BJ (cell line): Measurements from ENCODE around the gene THOC5. TPM values are rescaled to one million over a fixed set of nuclear protein-coding genes. Genes with fewer than 3 reads are reported as not detected.

ENCODE experiments used
- CTCF ChIA-PET: fragments of 350-600 bp; formaldehyde crosslinking; extraction: SDS; loops from one replicate; lab custom pipeline; 2021; ENCODE audit warnings: antibody characterized with exemption, inconsistent platforms; lab: Yijun Ruan, JAX
- POLR2A ChIA-PET: fragments of 300-600 bp; sonication (Branson Sonifier 250); formaldehyde crosslinking; extraction: SDS; loops from one replicate; lab custom pipeline; 2021; ENCODE audit warnings: antibody characterized with exemption; lab: Charles Lee
- DNase-seq: peaks from one replicate; pipeline ENCODE4 v3.0.0-alpha.2; 2011; ENCODE audit warnings: low read depth
- H3K27me3 ChIP-seq: 2 replicates; pipeline ENCODE4 v1.6.0; 2011; ENCODE audit warnings: low read length; ENCODE audit not compliant: control insufficient read depth, insufficient read depth
- H3K36me3 ChIP-seq: 2 replicates; pipeline ENCODE4 v1.5.1; 2011; ENCODE audit warnings: low read length; ENCODE audit not compliant: control insufficient read depth, insufficient read depth
- H3K4me3 ChIP-seq: 2 replicates; pipeline ENCODE4 v1.5.1; 2011; ENCODE audit warnings: low read depth, mild to moderate bottlenecking, control low read depth, low read length
- polyA plus RNA-seq: library from polyadenylated mRNA; depleted of rRNA; stranded (reverse); fragments of >200 nt; gene quantifications from 2 replicates; pipeline ENCODE4 v1.2.3, GENCODE V29; 2011
- TF ChIP-seq, protein P1 (sequence below): IDR thresholded peaks from 2 replicates; pipeline ENCODE4 v1.5.1; 2011; ENCODE audit warnings: low read depth, mild to moderate bottlenecking, control low read depth, inconsistent platforms, low read length, moderate library complexity; ENCODE audit not compliant: insufficient read depth

Gene THOC5
- polyA plus RNA-seq, 1 experiment = 119 TPM

DNA sequence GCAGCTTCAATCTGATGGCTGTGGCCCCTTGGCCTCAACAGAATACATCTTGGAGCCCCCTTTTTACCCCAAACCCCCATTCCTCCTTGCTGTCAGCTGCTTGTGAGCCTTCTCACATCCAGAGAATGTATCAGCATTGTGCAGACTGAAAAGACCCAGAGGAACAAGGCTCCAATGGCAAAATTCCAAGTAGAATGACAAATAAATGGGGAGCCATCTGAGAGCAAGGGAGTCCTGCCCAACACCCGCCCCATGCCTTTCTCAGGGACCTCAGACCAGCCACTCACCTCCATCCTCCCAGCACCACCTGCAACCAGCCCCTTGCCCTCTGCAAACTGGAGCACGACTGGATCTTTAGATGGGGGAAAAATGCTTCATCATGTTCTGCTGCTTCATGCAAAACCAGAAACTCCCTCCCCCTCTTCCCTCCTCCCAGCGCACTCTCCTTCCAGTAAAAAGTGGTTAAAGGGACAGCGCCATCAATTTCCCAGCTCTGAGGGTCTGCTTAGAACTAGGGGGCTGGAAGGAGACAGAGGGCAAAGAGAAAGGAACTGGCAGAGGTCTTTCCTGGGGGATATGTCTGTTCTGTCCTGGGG lies 75.7 kb downstream of the THOC5 start:
- DNase-seq = no peak
- Histone ChIP-seq H3K4me3 (no peak overlapping the region), H3K27me3 (peaks cover 44% of the 10 kb centered on the region), H3K36me3 (no peaks in the 10 kb centered on the region)
- ChIA-PET POLR2A (no interaction called here), CTCF (no interaction called here)
- TF ChIP-seq, protein P1, sequence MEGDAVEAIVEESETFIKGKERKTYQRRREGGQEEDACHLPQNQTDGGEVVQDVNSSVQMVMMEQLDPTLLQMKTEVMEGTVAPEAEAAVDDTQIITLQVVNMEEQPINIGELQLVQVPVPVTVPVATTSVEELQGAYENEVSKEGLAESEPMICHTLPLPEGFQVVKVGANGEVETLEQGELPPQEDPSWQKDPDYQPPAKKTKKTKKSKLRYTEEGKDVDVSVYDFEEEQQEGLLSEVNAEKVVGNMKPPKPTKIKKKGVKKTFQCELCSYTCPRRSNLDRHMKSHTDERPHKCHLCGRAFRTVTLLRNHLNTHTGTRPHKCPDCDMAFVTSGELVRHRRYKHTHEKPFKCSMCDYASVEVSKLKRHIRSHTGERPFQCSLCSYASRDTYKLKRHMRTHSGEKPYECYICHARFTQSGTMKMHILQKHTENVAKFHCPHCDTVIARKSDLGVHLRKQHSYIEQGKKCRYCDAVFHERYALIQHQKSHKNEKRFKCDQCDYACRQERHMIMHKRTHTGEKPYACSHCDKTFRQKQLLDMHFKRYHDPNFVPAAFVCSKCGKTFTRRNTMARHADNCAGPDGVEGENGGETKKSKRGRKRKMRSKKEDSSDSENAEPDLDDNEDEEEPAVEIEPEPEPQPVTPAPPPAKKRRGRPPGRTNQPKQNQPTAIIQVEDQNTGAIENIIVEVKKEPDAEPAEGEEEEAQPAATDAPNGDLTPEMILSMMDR = no peak

DNA sequence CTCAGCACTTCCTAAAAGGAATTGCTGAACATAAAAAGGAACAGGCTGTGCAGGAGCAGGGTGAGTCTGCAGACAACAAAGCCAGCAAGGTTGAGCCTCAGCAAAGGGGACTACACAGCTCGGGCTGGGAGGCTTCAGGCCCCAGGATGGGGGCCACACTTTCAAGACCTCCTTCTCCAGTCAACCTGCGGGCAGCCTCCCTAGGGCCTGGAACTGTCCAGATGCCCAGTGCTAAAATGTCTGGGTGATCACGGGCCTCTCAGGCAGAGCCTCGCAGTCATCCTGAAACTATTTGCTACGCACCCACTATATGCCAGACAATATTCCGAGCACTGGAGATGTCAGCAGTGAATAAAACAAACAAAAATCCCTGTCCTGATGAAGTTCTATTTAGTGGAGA lies 77.4 kb downstream of the THOC5 start:
- no peak for DNase-seq
- peaks cover 33% of the 10 kb centered on the region for H3K27me3 ChIP-seq
- ChIA-PET CTCF (no interaction called here), POLR2A (no interaction called here)
- no peaks in the 10 kb centered on the region for H3K36me3 ChIP-seq
- no peak overlapping the region for H3K4me3 ChIP-seq
- TF ChIP-seq, protein P1 = no peak

DNA sequence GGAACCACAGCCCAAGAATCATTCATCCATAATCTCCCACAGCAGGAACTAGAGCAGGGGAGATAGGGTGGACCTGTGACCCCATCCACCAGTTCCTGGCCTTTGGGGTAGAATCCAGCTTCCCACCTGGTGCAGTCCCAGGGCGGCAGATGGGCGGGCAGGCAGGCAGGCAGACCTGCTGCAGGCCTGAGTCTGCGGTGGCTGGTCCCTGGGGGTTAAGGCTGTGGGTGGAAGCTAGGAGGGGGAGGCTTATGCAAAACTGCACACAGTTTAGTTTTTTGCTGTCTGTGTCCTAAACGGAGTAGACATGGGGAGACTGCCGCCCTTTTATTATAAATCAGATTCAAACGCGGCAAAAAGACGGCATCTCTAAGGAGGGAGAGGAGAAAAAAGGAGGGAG lies 78.0 kb downstream of the THOC5 start:
- H3K36me3 ChIP-seq = no peaks in the 10 kb centered on the region
- no peak overlapping the region for H3K4me3 ChIP-seq
- TF ChIP-seq, protein P1 = no peak
- no peak for DNase-seq
- peaks cover 29% of the 10 kb centered on the region for H3K27me3 ChIP-seq
- ChIA-PET CTCF (no interaction called here), POLR2A (no interaction called here)

DNA sequence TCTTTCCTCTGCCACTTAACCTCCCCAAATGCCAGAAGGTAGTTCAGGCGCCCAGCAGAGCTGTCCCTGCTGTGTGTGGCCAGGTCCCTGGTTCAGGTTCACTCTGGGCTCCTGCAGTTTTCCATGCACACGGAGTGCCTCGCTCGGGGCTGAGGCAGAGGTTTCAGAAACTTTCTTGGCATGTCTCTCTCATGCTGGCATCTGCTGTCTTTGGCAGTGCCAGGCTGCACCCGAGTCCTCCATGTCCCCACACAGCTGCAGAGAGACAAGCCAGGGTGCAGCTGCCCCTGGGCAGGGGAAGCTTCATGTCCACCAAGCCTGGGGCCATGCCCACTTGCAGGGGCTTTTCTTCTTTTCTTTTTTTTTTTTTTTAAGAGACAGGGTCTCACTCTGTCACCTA lies 80.6 kb downstream of the THOC5 start:
- ChIA-PET POLR2A (no interaction called here), CTCF (no interaction called here)
- Histone ChIP-seq H3K27me3 (peaks cover 11% of the 10 kb centered on the region), H3K4me3 (no peak overlapping the region), H3K36me3 (no peaks in the 10 kb centered on the region)
- TF ChIP-seq, protein P1 = no peak
- no peak for DNase-seq

DNA sequence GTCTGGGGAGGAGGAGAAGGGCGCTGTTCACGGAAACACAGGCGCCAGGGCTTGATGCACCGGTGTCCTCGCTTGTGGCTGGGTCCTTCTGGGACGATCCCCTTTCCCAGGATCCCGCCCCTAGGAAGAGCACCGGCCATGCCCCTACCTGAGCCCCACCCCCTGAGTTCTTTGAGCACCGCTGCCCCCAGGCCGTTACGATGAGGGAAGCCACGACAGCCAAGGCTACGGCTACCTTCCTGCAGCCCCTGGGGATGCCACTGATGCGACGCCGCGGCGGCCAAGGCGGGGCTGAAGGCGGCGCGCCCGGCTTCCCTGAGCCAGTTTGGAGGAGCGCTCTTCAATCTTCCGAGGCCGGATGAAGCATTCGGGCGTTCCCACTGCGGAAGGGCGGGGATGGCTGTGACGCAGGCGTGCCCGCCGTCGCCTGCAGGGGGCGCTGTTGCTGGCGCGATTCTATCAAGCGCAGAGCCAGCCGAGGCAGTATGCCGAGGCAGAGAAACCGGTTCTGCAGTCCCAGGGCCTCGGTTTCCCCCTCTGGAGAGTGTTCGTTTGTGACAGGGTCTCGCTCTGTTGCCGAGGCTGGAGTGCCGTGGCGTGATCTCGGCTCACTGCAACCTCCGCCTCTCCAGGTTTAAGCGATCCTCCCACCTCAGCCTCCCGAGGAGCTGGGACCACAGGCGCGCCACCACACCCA lies 83.2 kb downstream of the THOC5 start:
- Histone ChIP-seq H3K4me3 (no peak overlapping the region), H3K27me3 (peaks cover 3% of the 10 kb centered on the region), H3K36me3 (no peaks in the 10 kb centered on the region)
- POLR2A ChIA-PET = no interaction called here
- TF ChIP-seq, protein P1 = peak; percentile 72
- no peak for DNase-seq
- CTCF ChIA-PET = interaction anchor here (0.7 to 1.6 kb wide), 7 partner anchors 9 to 40 kb away, joined by 3 to 6 read pairs (median 4); no protein-coding TSS in a partner anchor
